H9 (cell line): Measurements from ENCODE around the gene FBLN7. TPM values are rescaled to one million over a fixed set of nuclear protein-coding genes. Genes with fewer than 3 reads are reported as not detected.

Experiments
- DNase-seq: peaks from one replicate; pipeline ENCODE4 v3.0.0-alpha.2; 2017
- H2AFZ ChIP-seq: one replicate; pipeline ENCODE4 v1.6.1; 2013; ENCODE audit warnings: mild to moderate bottlenecking, low read length, control low read depth, moderate library complexity
- H2AK5ac ChIP-seq: 2 replicates; pipeline ENCODE4 v1.6.1; 2013; ENCODE audit warnings: low read length, control low read depth, mixed read lengths; ENCODE audit not compliant: insufficient read length
- H2BK120ac ChIP-seq: one replicate; pipeline ENCODE4 v1.6.1; 2013; ENCODE audit warnings: low read depth, mild to moderate bottlenecking, low read length, control low read depth, inconsistent platforms; ENCODE audit not compliant: poor library complexity, severe bottlenecking
- H2BK12ac ChIP-seq: 2 replicates; pipeline ENCODE4 v1.6.1; 2013; ENCODE audit warnings: low read length, control low read depth, mixed read lengths, low read depth; ENCODE audit not compliant: insufficient read length
- H2BK15ac ChIP-seq: 2 replicates; pipeline ENCODE4 v1.6.1; 2013; ENCODE audit warnings: low read depth, low read length, control low read depth
- H2BK20ac ChIP-seq: one replicate; pipeline ENCODE4 v1.6.1; 2013; ENCODE audit warnings: low read depth, mild to moderate bottlenecking, low read length, control low read depth, inconsistent platforms; ENCODE audit not compliant: poor library complexity, severe bottlenecking
- H2BK5ac ChIP-seq: 2 replicates; pipeline ENCODE4 v1.6.1; 2013; ENCODE audit warnings: low read length, control low read depth, mixed read lengths; ENCODE audit not compliant: insufficient read length
- H3K14ac ChIP-seq: 2 replicates; pipeline ENCODE4 v1.6.1; 2013; ENCODE audit warnings: low read length, control low read depth; ENCODE audit not compliant: insufficient read depth
- H3K18ac ChIP-seq: 2 replicates; pipeline ENCODE4 v1.6.1; 2013; ENCODE audit warnings: low read depth, mild to moderate bottlenecking, mixed read lengths, low read length, control low read depth; ENCODE audit not compliant: insufficient read length
- H3K23ac ChIP-seq: 2 replicates; pipeline ENCODE4 v1.6.1; 2013; ENCODE audit warnings: low read length, control low read depth, mixed read lengths, low read depth; ENCODE audit not compliant: insufficient read length
- H3K23me2 ChIP-seq: 2 replicates; pipeline ENCODE4 v1.6.1; 2013; ENCODE audit warnings: low read depth, mild to moderate bottlenecking, mixed read lengths, low read length, control low read depth; ENCODE audit not compliant: insufficient read length, poor library complexity, severe bottlenecking
- H3K27ac ChIP-seq: 2 replicates; pipeline ENCODE4 v1.5.1; 2013; ENCODE audit warnings: low read length, control low read depth, mixed read lengths, low read depth; ENCODE audit not compliant: insufficient read length
- H3K27me3 ChIP-seq: 2 replicates; pipeline ENCODE4 v1.6.1; 2013; ENCODE audit warnings: low read length, control low read depth, inconsistent platforms; ENCODE audit not compliant: insufficient read depth
- H3K4ac ChIP-seq: 2 replicates; pipeline ENCODE4 v1.6.1; 2013; ENCODE audit warnings: low read depth, mild to moderate bottlenecking, control low read depth, inconsistent platforms, low read length, moderate library complexity
- H3K4me1 ChIP-seq: 2 replicates; pipeline ENCODE4 v1.6.1; 2013; ENCODE audit warnings: low read length, control low read depth, inconsistent platforms; ENCODE audit not compliant: insufficient read depth
- H3K4me2 ChIP-seq: 2 replicates; pipeline ENCODE4 v1.6.1; 2013; ENCODE audit warnings: low read length, control low read depth, mixed read lengths; ENCODE audit not compliant: insufficient read length, insufficient read depth
- H3K56ac ChIP-seq: 2 replicates; pipeline ENCODE4 v1.6.1; 2013; ENCODE audit warnings: low read depth, mild to moderate bottlenecking, mixed read lengths, low read length, control low read depth; ENCODE audit not compliant: insufficient read length
- H3K79me1 ChIP-seq: 2 replicates; pipeline ENCODE4 v1.6.1; 2013; ENCODE audit warnings: low read depth, mild to moderate bottlenecking, moderate library complexity, low read length, control low read depth, inconsistent platforms; ENCODE audit not compliant: insufficient read depth, poor library complexity, severe bottlenecking
- H3K79me2 ChIP-seq: 2 replicates; pipeline ENCODE4 v1.6.1; 2013; ENCODE audit warnings: low read length, control low read depth, inconsistent platforms; ENCODE audit not compliant: insufficient read depth
- H3K9ac ChIP-seq: 2 replicates; pipeline ENCODE4 v1.6.1; 2013; ENCODE audit warnings: low read length, control low read depth, mixed read lengths; ENCODE audit not compliant: insufficient read length; ENCODE audit errors: extremely low read depth
- H3K9me3 ChIP-seq: one replicate; pipeline ENCODE4 v1.6.1; 2013; ENCODE audit warnings: low read depth, low read length, inconsistent platforms; ENCODE audit not compliant: control insufficient read depth
- H3T11ph ChIP-seq: one replicate; pipeline ENCODE4 v1.6.1; 2013; ENCODE audit warnings: mild to moderate bottlenecking, low read length, control low read depth, inconsistent platforms
- H4K20me1 ChIP-seq: one replicate; pipeline ENCODE4 v1.6.1; 2013; ENCODE audit not compliant: control insufficient read depth, insufficient read length, insufficient read depth
- H4K5ac ChIP-seq: 2 replicates; pipeline ENCODE4 v1.6.1; 2013; ENCODE audit warnings: low read depth, mild to moderate bottlenecking, mixed read lengths, low read length, control low read depth; ENCODE audit not compliant: insufficient read length
- H4K8ac ChIP-seq: replicated peaks from 2 replicates; pipeline ENCODE4 v1.6.1; 2013; ENCODE audit warnings: low read length, control low read depth, mixed read lengths, low read depth; ENCODE audit not compliant: insufficient read length
- H4K91ac ChIP-seq: 2 replicates; pipeline ENCODE4 v1.6.1; 2013; ENCODE audit warnings: low read depth, mild to moderate bottlenecking, moderate library complexity, mixed read lengths, low read length, control low read depth; ENCODE audit not compliant: insufficient read length
- H3K27ac Mint-ChIP-seq, 3 experiments: 2 replicates in 2 of 3; 3 replicates in 1 of 3; pipeline ENCODE4 v1.8.0; 2020 to 2021; ENCODE audit warnings: mixed read lengths in 3 of 3, mild to moderate bottlenecking in 1 of 3, moderate library complexity in 1 of 3
- H3K27me3 Mint-ChIP-seq: 2 replicates; pipeline ENCODE4 v1.8.0; 2021; ENCODE audit warnings: low read depth, mild to moderate bottlenecking, moderate library complexity, mixed read lengths
- H3K36me3 Mint-ChIP-seq, 3 experiments: 2 replicates in 2 of 3; 3 replicates in 1 of 3; pipeline ENCODE4 v1.8.0; 2020 to 2021; ENCODE audit warnings: low read depth in 3 of 3, mixed read lengths in 3 of 3; ENCODE audit not compliant: insufficient read depth in 1 of 3
- H3K4me1 Mint-ChIP-seq, 2 experiments: 2 replicates each; pipeline ENCODE4 v1.8.0; 2020; ENCODE audit warnings: mixed read lengths in 2 of 2
- H3K4me3 Mint-ChIP-seq, 2 experiments: 2 replicates in 1 of 2; 3 replicates in 1 of 2; pipeline ENCODE4 v1.8.0; 2020 to 2021; ENCODE audit warnings: mild to moderate bottlenecking in 2 of 2, mixed read lengths in 2 of 2, moderate library complexity in 1 of 2
- H3K9me3 Mint-ChIP-seq, 2 experiments: 2 replicates in 1 of 2; 3 replicates in 1 of 2; pipeline ENCODE4 v1.8.0; 2020; ENCODE audit warnings: mild to moderate bottlenecking in 2 of 2, mixed read lengths in 2 of 2, moderate library complexity in 1 of 2
- WGBS: extraction: QIAGEN DNeasy Blood & Tissue Kit; methylation state at CpG from one replicate; pipeline ENCODE4 v1.1.7; 2013; ENCODE audit warnings: missing lambda C conversion rate, low lambda C conversion rate, mixed read lengths; ENCODE audit not compliant: insufficient read length; ENCODE audit errors: extremely low coverage; 5-methylcytosine and 5-hydroxymethylcytosine counted together
- total RNA-seq: library from RNA; stranded (reverse); gene quantifications from 2 replicates; pipeline ENCODE4 v1.2.1, GENCODE V29; 2021
- TF ChIP-seq, protein P1 (sequence below): fragments of 200-600 bp; sonication (generic); conservative IDR thresholded peaks from 3 replicates; pipeline ENCODE4 v1.8.0; 2021; ENCODE audit warnings: antibody characterized with exemption, mild to moderate bottlenecking

The FBLN7 gene
- total RNA-seq, 1 experiment from 2014 or later: 1.3 TPM

DNA sequence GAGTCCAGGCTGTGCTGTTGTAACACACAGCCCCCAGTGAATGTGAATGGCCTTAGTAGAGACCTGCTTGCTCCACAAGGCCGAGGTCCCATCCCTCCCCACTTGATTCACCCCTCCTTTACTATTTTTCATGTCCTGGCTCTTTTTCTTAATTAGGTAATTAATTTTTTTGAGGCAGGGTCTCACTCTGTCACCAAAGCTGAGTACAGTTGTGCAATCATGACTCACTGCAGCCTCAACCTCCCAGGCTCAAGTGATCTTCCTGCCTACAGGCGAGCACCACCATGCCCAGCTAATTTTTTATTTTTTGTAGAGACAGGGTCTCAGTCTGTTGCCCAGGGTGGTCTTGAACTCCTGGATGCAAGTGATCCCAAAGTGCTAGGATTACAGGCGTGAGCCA is 19.3 kb downstream of the FBLN7 start:
- no peak overlapping the region for H3K4ac ChIP-seq
- peaks cover 6% of the 10 kb centered on the region for H4K20me1 ChIP-seq
- H3K23me2 ChIP-seq: no peaks in the 10 kb centered on the region
- no peak overlapping the region for H3T11ph ChIP-seq
- H4K5ac ChIP-seq: no peak overlapping the region
- no peak for DNase-seq
- H3K4me1 ChIP-seq: no peaks in the 10 kb centered on the region
- H3K27me3 ChIP-seq: no peaks in the 10 kb centered on the region
- H2BK120ac ChIP-seq: no peak overlapping the region
- no peak overlapping the region for H3K23ac ChIP-seq
- WGBS: no CpG with 5 or more reads among the region's 3 CpGs
- H3K9ac ChIP-seq: no peak overlapping the region
- H2BK15ac ChIP-seq: no peak overlapping the region
- H3K79me1 ChIP-seq: no peaks in the 10 kb centered on the region
- H3K4me2 ChIP-seq: no peak overlapping the region
- H3K14ac ChIP-seq: no peak overlapping the region
- no peaks in the 10 kb centered on the region for H3K9me3 Mint-ChIP-seq
- TF ChIP-seq, protein P1, sequence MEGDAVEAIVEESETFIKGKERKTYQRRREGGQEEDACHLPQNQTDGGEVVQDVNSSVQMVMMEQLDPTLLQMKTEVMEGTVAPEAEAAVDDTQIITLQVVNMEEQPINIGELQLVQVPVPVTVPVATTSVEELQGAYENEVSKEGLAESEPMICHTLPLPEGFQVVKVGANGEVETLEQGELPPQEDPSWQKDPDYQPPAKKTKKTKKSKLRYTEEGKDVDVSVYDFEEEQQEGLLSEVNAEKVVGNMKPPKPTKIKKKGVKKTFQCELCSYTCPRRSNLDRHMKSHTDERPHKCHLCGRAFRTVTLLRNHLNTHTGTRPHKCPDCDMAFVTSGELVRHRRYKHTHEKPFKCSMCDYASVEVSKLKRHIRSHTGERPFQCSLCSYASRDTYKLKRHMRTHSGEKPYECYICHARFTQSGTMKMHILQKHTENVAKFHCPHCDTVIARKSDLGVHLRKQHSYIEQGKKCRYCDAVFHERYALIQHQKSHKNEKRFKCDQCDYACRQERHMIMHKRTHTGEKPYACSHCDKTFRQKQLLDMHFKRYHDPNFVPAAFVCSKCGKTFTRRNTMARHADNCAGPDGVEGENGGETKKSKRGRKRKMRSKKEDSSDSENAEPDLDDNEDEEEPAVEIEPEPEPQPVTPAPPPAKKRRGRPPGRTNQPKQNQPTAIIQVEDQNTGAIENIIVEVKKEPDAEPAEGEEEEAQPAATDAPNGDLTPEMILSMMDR: no peak
- H3K18ac ChIP-seq: no peak overlapping the region
- no peak overlapping the region; a peak in 1 of 7 replicates for H3K27ac Mint-ChIP-seq
- no peak overlapping the region for H2AK5ac ChIP-seq
- no peak overlapping the region for H2BK20ac ChIP-seq
- H3K56ac ChIP-seq: no peak overlapping the region
- no peak overlapping the region for H4K8ac ChIP-seq
- no peak overlapping the region for H3K4me3 Mint-ChIP-seq
- no peaks in the 10 kb centered on the region for H3K9me3 ChIP-seq
- H2AFZ ChIP-seq: no peak overlapping the region
- peaks cover 20 to 22% of the 10 kb centered on the region in 2 experiments for H3K4me1 Mint-ChIP-seq
- no peaks in the 10 kb centered on the region; the same call in 1 of the 2 replicates for H3K27me3 Mint-ChIP-seq
- no peak overlapping the region for H2BK12ac ChIP-seq
- H3K36me3 Mint-ChIP-seq: no peaks in the 10 kb centered on the region
- H4K91ac ChIP-seq: no peak overlapping the region
- no peak overlapping the region for H3K27ac ChIP-seq
- no peak overlapping the region for H2BK5ac ChIP-seq
- no peaks in the 10 kb centered on the region for H3K79me2 ChIP-seq
